Kidney epithelial cell (primary cell): Measurements from ENCODE around the gene SPI1. TPM values are rescaled to one million over a fixed set of nuclear protein-coding genes. Genes with fewer than 3 reads are reported as not detected.

Source experiments
- DNase-seq: peaks from one replicate; pipeline ENCODE4 v3.0.0-alpha.2; 2010; ENCODE audit warnings: low read depth
- H3K27me3 ChIP-seq: 2 replicates; pipeline ENCODE4 v1.6.0; 2011; ENCODE audit warnings: low read length; ENCODE audit not compliant: control insufficient read depth, insufficient read depth
- H3K36me3 ChIP-seq: 2 replicates; pipeline ENCODE4 v1.5.1; 2011; ENCODE audit warnings: low read length; ENCODE audit not compliant: control insufficient read depth, insufficient read depth
- H3K4me3 ChIP-seq: 2 replicates; pipeline ENCODE4 v1.5.1; 2011; ENCODE audit warnings: low read depth, mild to moderate bottlenecking, control low read depth, low read length
- total RNA-seq: library from RNA; depleted of rRNA; stranded (reverse); fragments of >200 nt; gene quantifications from 2 replicates; pipeline ENCODE4 v1.2.3, GENCODE V29; 2015
- TF ChIP-seq, protein P1 (sequence below): IDR thresholded peaks from 2 replicates; pipeline ENCODE4 v1.5.1; 2011; ENCODE audit warnings: mild to moderate bottlenecking, moderate library complexity, low read length, control low read depth, inconsistent platforms; ENCODE audit not compliant: insufficient read depth, poor library complexity, severe bottlenecking

The SPI1 gene
- total RNA-seq, 1 donor from 2014 or later: not detected

DNA sequence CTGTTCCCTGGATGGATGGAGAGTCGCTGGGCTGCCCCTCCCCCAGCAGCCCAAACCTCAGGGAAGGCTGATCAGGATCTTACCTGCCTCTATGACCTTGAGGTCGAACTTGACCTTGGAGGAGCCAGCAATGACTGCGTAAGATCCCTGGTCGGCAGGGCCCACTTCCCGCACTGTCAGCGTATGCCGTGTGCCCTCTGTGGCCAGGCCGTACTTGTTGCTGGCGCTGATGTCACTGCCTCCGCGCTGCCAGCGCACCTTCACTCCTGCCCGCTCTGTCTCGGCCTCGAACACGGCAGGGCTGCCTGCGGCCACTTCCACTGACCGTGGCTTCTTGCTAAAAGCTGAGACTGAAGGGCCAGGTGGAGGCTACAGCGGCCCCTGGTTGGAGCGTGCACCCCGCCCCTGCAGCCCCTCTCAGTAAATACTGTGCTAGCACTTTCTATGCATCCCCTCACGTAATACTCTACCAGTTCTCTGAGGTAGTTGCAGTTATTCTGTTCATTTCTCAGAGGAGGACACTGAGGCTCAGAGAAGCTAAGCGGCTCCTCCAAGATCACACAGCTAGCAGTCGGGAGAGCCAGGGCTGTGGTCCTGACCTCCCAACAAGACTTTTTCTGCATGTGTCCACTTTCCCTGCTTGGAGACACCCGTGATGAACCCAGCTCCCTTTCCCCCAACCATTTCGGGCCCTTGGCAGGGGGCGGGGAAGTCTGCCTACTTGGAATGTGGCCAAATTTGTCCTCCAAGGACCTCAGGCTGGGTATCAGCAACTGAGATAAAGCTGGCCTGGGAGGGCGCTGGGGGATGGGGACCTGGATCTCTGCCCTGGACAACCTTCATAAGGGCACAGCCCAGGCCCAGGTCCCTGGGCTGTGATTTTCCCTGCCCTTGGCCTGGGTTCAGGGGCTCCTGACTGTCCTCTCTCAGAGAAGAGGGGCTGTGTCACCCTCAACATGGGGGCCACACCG is 26.9 kb downstream of the SPI1 start:
- peaks cover 4% of the 10 kb centered on the region for H3K27me3 ChIP-seq
- no peak overlapping the region for H3K4me3 ChIP-seq
- no peaks in the 10 kb centered on the region for H3K36me3 ChIP-seq
- DNase-seq: no peak
- TF ChIP-seq, protein P1, sequence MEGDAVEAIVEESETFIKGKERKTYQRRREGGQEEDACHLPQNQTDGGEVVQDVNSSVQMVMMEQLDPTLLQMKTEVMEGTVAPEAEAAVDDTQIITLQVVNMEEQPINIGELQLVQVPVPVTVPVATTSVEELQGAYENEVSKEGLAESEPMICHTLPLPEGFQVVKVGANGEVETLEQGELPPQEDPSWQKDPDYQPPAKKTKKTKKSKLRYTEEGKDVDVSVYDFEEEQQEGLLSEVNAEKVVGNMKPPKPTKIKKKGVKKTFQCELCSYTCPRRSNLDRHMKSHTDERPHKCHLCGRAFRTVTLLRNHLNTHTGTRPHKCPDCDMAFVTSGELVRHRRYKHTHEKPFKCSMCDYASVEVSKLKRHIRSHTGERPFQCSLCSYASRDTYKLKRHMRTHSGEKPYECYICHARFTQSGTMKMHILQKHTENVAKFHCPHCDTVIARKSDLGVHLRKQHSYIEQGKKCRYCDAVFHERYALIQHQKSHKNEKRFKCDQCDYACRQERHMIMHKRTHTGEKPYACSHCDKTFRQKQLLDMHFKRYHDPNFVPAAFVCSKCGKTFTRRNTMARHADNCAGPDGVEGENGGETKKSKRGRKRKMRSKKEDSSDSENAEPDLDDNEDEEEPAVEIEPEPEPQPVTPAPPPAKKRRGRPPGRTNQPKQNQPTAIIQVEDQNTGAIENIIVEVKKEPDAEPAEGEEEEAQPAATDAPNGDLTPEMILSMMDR: no peak

DNA sequence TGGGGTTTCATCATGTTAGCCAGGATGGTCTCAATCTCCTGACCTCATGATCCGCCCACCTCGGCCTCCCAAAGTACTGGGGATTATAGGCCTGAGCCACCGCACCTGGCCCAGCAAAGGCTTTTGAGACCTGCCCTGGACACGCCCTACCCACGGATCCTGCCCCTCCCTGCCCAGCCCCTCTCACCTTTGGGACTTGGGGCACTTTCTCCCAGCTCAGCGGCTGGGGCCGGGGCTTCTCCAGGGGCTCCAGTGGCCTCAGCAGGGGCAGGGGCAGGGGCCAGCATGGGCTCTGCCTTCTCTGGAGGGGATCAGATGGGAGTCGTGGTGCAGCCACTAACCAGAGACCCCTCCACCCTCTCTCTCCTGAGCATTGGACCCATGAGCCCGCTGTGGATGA is 28.0 kb downstream of the SPI1 start:
- TF ChIP-seq, protein P1: no peak
- Histone ChIP-seq H3K27me3 (peaks cover 4% of the 10 kb centered on the region), H3K4me3 (no peak overlapping the region), H3K36me3 (no peaks in the 10 kb centered on the region)
- DNase-seq: no peak

- TF ChIP-seq, protein P1: no peak
- peaks cover 7% of the 10 kb centered on the region for H3K27me3 ChIP-seq
- no peaks in the 10 kb centered on the region for H3K36me3 ChIP-seq
- no peak overlapping the region for H3K4me3 ChIP-seq
- DNase-seq: no peak
Measured at GRCh38 chr11:47349521-47350095, 28.7 kb downstream of the SPI1 start.

- DNase-seq: no peak
- Histone ChIP-seq H3K36me3 (no peaks in the 10 kb centered on the region), H3K4me3 (no peak overlapping the region), H3K27me3 (peaks cover 11% of the 10 kb centered on the region)
- TF ChIP-seq, protein P1: peak; percentile 24
Measured at GRCh38 chr11:47348859-47349258, 29.5 kb downstream of the SPI1 start.

DNA sequence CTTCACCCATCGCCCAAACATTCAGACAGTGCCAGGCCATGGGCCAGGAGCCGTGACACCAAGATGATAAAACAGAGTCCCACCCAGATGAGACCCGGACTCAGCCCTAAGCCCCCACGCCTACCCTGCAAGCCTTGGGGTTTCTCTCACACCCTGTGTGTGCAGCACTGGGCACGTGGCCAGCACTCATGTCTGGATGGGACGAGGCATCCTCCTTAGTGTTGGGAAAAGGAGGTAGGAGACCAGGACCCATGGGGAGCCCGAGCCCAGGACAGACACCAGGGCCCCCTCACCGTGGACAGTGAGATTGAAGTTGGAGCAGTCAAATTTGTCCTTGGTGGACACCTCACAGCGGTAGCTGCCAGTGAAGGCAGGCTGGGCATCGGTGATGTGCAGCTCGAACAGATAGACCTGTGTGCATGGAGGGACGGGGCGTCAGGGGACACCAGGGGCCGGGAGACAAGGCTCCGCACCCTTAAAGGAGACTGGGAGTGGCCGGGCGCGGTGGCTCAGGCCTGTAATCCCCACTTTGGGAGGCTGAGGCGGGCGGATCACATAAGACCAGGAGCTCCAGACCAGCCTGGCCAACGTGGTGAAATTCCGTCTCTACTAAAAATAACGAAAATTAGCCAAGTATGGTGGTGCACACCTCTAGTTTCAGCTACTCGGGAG is 30.1 kb downstream of the SPI1 start:
- H3K36me3 ChIP-seq: no peaks in the 10 kb centered on the region
- DNase-seq: no peak
- no peak overlapping the region for H3K4me3 ChIP-seq
- TF ChIP-seq, protein P1: no peak
- H3K27me3 ChIP-seq: peaks cover 11% of the 10 kb centered on the region
